Natural killer cell (primary cell): ENCODE measurements around the gene CSNK2A1. TPM values are rescaled to one million over a fixed set of nuclear protein-coding genes. Genes with fewer than 3 reads are reported as not detected.

Experiments
- ATAC-seq, 3 donors: fragments of 150-1000 bp in 2 of 3; fragments of 200-7000 bp in 1 of 3; cut with Tn5 transposase; 1 replicate in 1 of 3; 2 replicates in 2 of 3; pipeline ENCODE4 v1.10.0; 2021; ENCODE audit warnings: mild to moderate bottlenecking in 2 of 3, moderate library complexity in 2 of 3
- DNase-seq, 2 donors: peaks; one replicate each; pipeline versions ENCODE4 v3.0.0 to v3.0.0-alpha.2; 2013 to 2021; ENCODE audit warnings: mixed read lengths in 1 of 2
- H3K27ac ChIP-seq: one replicate; pipeline ENCODE4 v1.5.1; 2013; ENCODE audit warnings: mild to moderate bottlenecking, low read length
- H3K27me3 ChIP-seq: one replicate; pipeline ENCODE4 v1.6.1; 2013; ENCODE audit warnings: low read length; ENCODE audit not compliant: control insufficient read depth, insufficient read depth
- H3K36me3 ChIP-seq: one replicate; pipeline ENCODE4 v1.6.1; 2013; ENCODE audit warnings: low read length; ENCODE audit not compliant: control insufficient read depth, insufficient read depth
- H3K4me1 ChIP-seq: one replicate; pipeline ENCODE4 v1.6.1; 2013; ENCODE audit warnings: low read length; ENCODE audit not compliant: control insufficient read depth, insufficient read depth
- H3K4me3 ChIP-seq: one replicate; pipeline ENCODE4 v1.5.1; 2013; ENCODE audit warnings: low read length
- H3K9me3 ChIP-seq: one replicate; pipeline ENCODE4 v1.6.1; 2013; ENCODE audit warnings: low read length; ENCODE audit not compliant: control insufficient read depth, insufficient read depth
- H3K27ac Mint-ChIP-seq, 2 donors: one replicate each; pipeline ENCODE4 v1.8.0; 2022; ENCODE audit warnings: mild to moderate bottlenecking in 2 of 2, mixed read lengths in 2 of 2, moderate library complexity in 1 of 2
- H3K27me3 Mint-ChIP-seq, 2 donors: one replicate each; pipeline ENCODE4 v1.8.0; 2022; ENCODE audit warnings: low read depth in 2 of 2, mixed read lengths in 2 of 2
- H3K36me3 Mint-ChIP-seq: one replicate; pipeline ENCODE4 v1.8.0; 2022; ENCODE audit warnings: mixed read lengths
- H3K4me1 Mint-ChIP-seq, 2 donors: one replicate each; pipeline ENCODE4 v1.8.0; 2022; ENCODE audit warnings: mixed read lengths in 2 of 2
- H3K4me3 Mint-ChIP-seq: one replicate; pipeline ENCODE4 v1.8.0; 2022; ENCODE audit warnings: mild to moderate bottlenecking, moderate library complexity, mixed read lengths
- H3K9me3 Mint-ChIP-seq, 2 donors: one replicate each; pipeline ENCODE4 v1.8.0; 2022; ENCODE audit warnings: mixed read lengths in 2 of 2
- CTCF ChIP-seq: fragments of 200-600 bp; IDR thresholded peaks from one replicate; pipeline ENCODE4 v1.8.0; 2022; ENCODE audit warnings: antibody characterized with exemption
- WGBS: methylation state at CpG from one replicate; pipeline ENCODE4 v1.1.7; 2013; ENCODE audit warnings: missing lambda C conversion rate; ENCODE audit not compliant: insufficient coverage; 5-methylcytosine and 5-hydroxymethylcytosine counted together
- intact Hi-C: fragments of 100-400 bp; cut with micrococcal nuclease; formaldehyde crosslinking; loops from one replicate; pipeline ENCODE4 v1.14.2; 2022
- total RNA-seq, 4 donors: library from RNA; stranded (reverse); fragments of 120-200 nt in 1 of 4; gene quantifications; one replicate each; pipeline versions ENCODE4 v1.2.3 to v1.2.4, GENCODE V29; 2013 to 2022

Gene CSNK2A1
- total RNA-seq, 3 donors from 2014 or later (not counting 1 experiment from before 2014, with no cell fraction given), result 88.8 to 92.6 (median 88.9) TPM

- Histone ChIP-seq H3K27me3 (no peaks in the 10 kb centered on the region), H3K4me3 (no peak overlapping the region), H3K9me3 (no peaks in the 10 kb centered on the region), H3K4me1 (no peaks in the 10 kb centered on the region), H3K27ac (no peak overlapping the region), H3K36me3 (no peaks in the 10 kb centered on the region)
- ATAC-seq, result no peak
- intact Hi-C loops, result loop anchor here (1.0 to 5.0 kb wide), 3 partner anchors 85 to 177 kb away; no protein-coding TSS in a partner anchor
- WGBS, result 49% methylated on average over 2 of the region's 2 CpGs
- Mint-ChIP-seq H3K4me1 (no peaks in the 10 kb centered on the region), H3K27ac (no peak overlapping the region), H3K9me3 (no peaks in the 10 kb centered on the region), H3K4me3 (no peak overlapping the region), H3K36me3 (no peaks in the 10 kb centered on the region), H3K27me3 (peaks cover 16 to 19% of the 10 kb centered on the region in 2 donors)
- DNase-seq, result no peak
- TF ChIP-seq CTCF, result no peak
Observed at GRCh38 chr20:560680-561079, 17.1 kb upstream of the CSNK2A1 start.

GRCh38 chr20:558117-558516 lies 14.5 kb upstream of the CSNK2A1 start:
- Histone ChIP-seq H3K4me1 (no peaks in the 10 kb centered on the region), H3K27me3 (no peaks in the 10 kb centered on the region), H3K9me3 (no peaks in the 10 kb centered on the region), H3K4me3 (no peak overlapping the region), H3K27ac (no peak overlapping the region), H3K36me3 (no peaks in the 10 kb centered on the region)
- H3K4me1 Mint-ChIP-seq, result no peaks in the 10 kb centered on the region
- no peak for DNase-seq
- no peaks in the 10 kb centered on the region for H3K9me3 Mint-ChIP-seq
- no peak for ATAC-seq
- WGBS, result 85% methylated on average over 3 of the region's 3 CpGs
- H3K4me3 Mint-ChIP-seq, result no peak overlapping the region
- intact Hi-C loops, result no loop called here
- peaks cover 27 to 33% of the 10 kb centered on the region in 2 donors for H3K27me3 Mint-ChIP-seq
- TF ChIP-seq CTCF, result no peak
- H3K36me3 Mint-ChIP-seq, result no peaks in the 10 kb centered on the region
- no peak overlapping the region for H3K27ac Mint-ChIP-seq

- no peak overlapping the region for H3K27ac ChIP-seq
- Mint-ChIP-seq H3K4me1 (no peaks in the 10 kb centered on the region), H3K27me3 (peaks cover 32 to 40% of the 10 kb centered on the region in 2 donors), H3K9me3 (no peaks in the 10 kb centered on the region), H3K27ac (no peak overlapping the region), H3K36me3 (no peaks in the 10 kb centered on the region), H3K4me3 (no peak overlapping the region)
- intact Hi-C loops, result no loop called here
- DNase-seq, result no peak
- H3K4me1 ChIP-seq, result no peaks in the 10 kb centered on the region
- no peaks in the 10 kb centered on the region for H3K9me3 ChIP-seq
- no peak for TF ChIP-seq CTCF
- H3K4me3 ChIP-seq, result no peak overlapping the region
- H3K27me3 ChIP-seq, result no peaks in the 10 kb centered on the region
- ATAC-seq, result no peak
- no peaks in the 10 kb centered on the region for H3K36me3 ChIP-seq
- WGBS, result 100% methylated on average over 2 of the region's 2 CpGs
Observed at GRCh38 chr20:556984-557383, 13.4 kb upstream of the CSNK2A1 start.

GRCh38 chr20:555976-556385 lies 12.4 kb upstream of the CSNK2A1 start:
- intact Hi-C loops, result no loop called here
- TF ChIP-seq CTCF, result no peak
- peaks cover 35 to 41% of the 10 kb centered on the region in 2 donors for H3K27me3 Mint-ChIP-seq

More at GRCh38 chr20:555976-556385, 12.4 kb upstream of the CSNK2A1 start:
- no peaks in the 10 kb centered on the region for H3K9me3 Mint-ChIP-seq
- no peak for ATAC-seq
- no peaks in the 10 kb centered on the region for H3K9me3 ChIP-seq
- no peak overlapping the region for H3K27ac ChIP-seq
- no peaks in the 10 kb centered on the region for H3K36me3 Mint-ChIP-seq
- DNase-seq, result no peak
- H3K36me3 ChIP-seq, result no peaks in the 10 kb centered on the region
- H3K4me1 ChIP-seq, result no peaks in the 10 kb centered on the region
- no peaks in the 10 kb centered on the region for H3K4me1 Mint-ChIP-seq
- H3K27me3 ChIP-seq, result no peaks in the 10 kb centered on the region
- H3K4me3 Mint-ChIP-seq, result no peak overlapping the region
- 83% methylated on average over 6 of the region's 6 CpGs for WGBS
- no peak overlapping the region for H3K27ac Mint-ChIP-seq
- no peak overlapping the region for H3K4me3 ChIP-seq
